WTC11 (cell line): ENCODE results near the gene ADGRV1.

Source experiments
- ATF1 ChIP-seq: sonication (generic); formaldehyde crosslinking; IDR thresholded peaks from 2 replicates; pipeline ENCODE4 v1.8.1; 2023; ENCODE audit warnings: mild to moderate bottlenecking, moderate library complexity, missing genetic modification reagents
- ATF3 ChIP-seq: sonication (generic); formaldehyde crosslinking; conservative IDR thresholded peaks from 2 replicates; pipeline ENCODE4 v1.8.1; 2022; ENCODE audit warnings: mild to moderate bottlenecking, missing genetic modification reagents
- CBFB ChIP-seq: sonication (generic); formaldehyde crosslinking; IDR thresholded peaks from 2 replicates; pipeline ENCODE4 v1.8.1; 2022; ENCODE audit warnings: mild to moderate bottlenecking, low read depth, missing genetic modification reagents
- CTCF ChIP-seq: fragments of 200-600 bp; IDR thresholded peaks from 2 replicates; pipeline ENCODE4 v1.8.0; 2022; ENCODE audit warnings: antibody characterized with exemption
- ELF4 ChIP-seq: sonication (generic); formaldehyde crosslinking; IDR thresholded peaks from 2 replicates; pipeline ENCODE4 v1.8.1; 2022; ENCODE audit warnings: low read depth, mild to moderate bottlenecking, moderate library complexity, missing genetic modification reagents
- FOXK1 ChIP-seq: sonication (generic); formaldehyde crosslinking; IDR thresholded peaks from 2 replicates; pipeline ENCODE4 v1.8.0; 2022; ENCODE audit warnings: mild to moderate bottlenecking, moderate library complexity, missing genetic modification reagents
- GABPB1 ChIP-seq: sonication (generic); formaldehyde crosslinking; IDR thresholded peaks from 2 replicates; pipeline ENCODE4 v1.8.1; 2023; ENCODE audit warnings: mild to moderate bottlenecking, missing genetic modification reagents
- NFYB ChIP-seq: sonication (generic); formaldehyde crosslinking; conservative IDR thresholded peaks from 2 replicates; pipeline ENCODE4 v1.8.0; 2022; ENCODE audit warnings: low read depth, missing genetic modification reagents
- SP1 ChIP-seq: sonication (generic); formaldehyde crosslinking; conservative IDR thresholded peaks from 2 replicates; pipeline ENCODE4 v1.8.1; 2022; ENCODE audit warnings: missing genetic modification reagents
- ZNF121 ChIP-seq: sonication (generic); formaldehyde crosslinking; IDR thresholded peaks from 2 replicates; pipeline ENCODE4 v1.8.0; 2023; ENCODE audit warnings: missing genetic modification reagents
- ZNF232 ChIP-seq: sonication (generic); formaldehyde crosslinking; IDR thresholded peaks from 2 replicates; pipeline ENCODE4 v1.8.0; 2022; ENCODE audit warnings: mild to moderate bottlenecking, missing genetic modification reagents
- ZNF263 ChIP-seq: sonication (generic); formaldehyde crosslinking; IDR thresholded peaks from 2 replicates; pipeline ENCODE4 v1.8.1; 2022; ENCODE audit warnings: low read depth, mild to moderate bottlenecking, moderate library complexity, missing genetic modification reagents
- ZNF416 ChIP-seq: fragments of 250-450 bp; sonication (Bioruptor Pico); IDR thresholded peaks from 2 replicates; pipeline ENCODE4 v1.9.0; 2021; ENCODE audit warnings: mild to moderate bottlenecking, inconsistent platforms

DNA sequence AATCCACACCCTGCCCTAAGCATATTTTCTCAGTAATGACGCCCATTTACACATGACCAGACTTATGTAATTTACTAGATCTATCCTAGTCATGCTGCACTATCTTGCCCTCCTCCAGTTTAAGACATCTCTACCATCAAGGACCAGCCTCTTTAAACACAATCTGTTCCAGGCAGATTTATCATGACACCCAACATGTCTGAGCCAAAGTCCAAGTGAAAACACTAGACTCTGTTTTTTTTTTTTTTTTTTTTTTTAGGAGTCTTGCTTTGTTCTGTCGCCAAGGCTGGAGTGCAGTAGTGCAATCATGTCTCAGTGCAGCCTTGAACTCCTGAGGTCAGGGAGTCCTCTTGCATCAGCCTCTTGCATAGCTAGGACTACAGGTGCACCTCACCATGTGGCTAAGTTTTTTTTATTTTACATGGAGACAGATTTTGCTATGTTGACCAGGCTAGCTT lies 469.9 kb downstream of the ADGRV1 start:
- no peak for TF ChIP-seq FOXK1 (CRISPR knock-in tag)
- TF ChIP-seq CBFB = no peak
- TF ChIP-seq ZNF232 (CRISPR knock-in tag) = no peak
- no peak for TF ChIP-seq ATF1 (CRISPR knock-in tag)
- TF ChIP-seq CTCF = no peak
- TF ChIP-seq ATF3 (CRISPR knock-in tag) = no peak
- no peak for TF ChIP-seq NFYB (CRISPR knock-in tag)
- TF ChIP-seq SP1 (CRISPR knock-in tag) = no peak
- TF ChIP-seq ZNF263 = no peak
- no peak for TF ChIP-seq ZNF416 (CRISPR knock-in tag)
- TF ChIP-seq ZNF121 (CRISPR knock-in tag) = no peak
- TF ChIP-seq GABPB1 = peak; percentile 97
- no peak for TF ChIP-seq ELF4 (CRISPR knock-in tag)
